Neural progenitor cell (in vitro differentiated cells): ENCODE measurements around the gene UQCRQ.
"Not testable (repeated sequence)": the region's sequence is repeated elsewhere in the genome, so short reads cannot be mapped to it uniquely, and the experiment has no call there.

Source experiments
- CTCF ChIP-seq: fragments of 200-600 bp; sonication (generic); IDR thresholded peaks from 2 replicates; pipeline ENCODE4 v1.5.1; 2017; ENCODE audit warnings: antibody characterized with exemption, mild to moderate bottlenecking
- EZH2 ChIP-seq: fragments of 200-600 bp; sonication (generic); IDR thresholded peaks from 2 replicates; pipeline ENCODE4 v1.6.1; 2017; ENCODE audit warnings: antibody characterized with exemption, mild to moderate bottlenecking, moderate library complexity

GRCh38 chr5:132854992-132855391 is 11.4 kb upstream of the UQCRQ start:
- not testable (repeated sequence) for TF ChIP-seq CTCF, EZH2
